MM.1S (cell line): ENCODE data around the gene IGFBP1.

Experiments
- DNase-seq: peaks from one replicate; pipeline ENCODE4 v3.0.0-alpha.2; 2015
- H2AFZ ChIP-seq: fragments of 300-600 bp; sonication (generic); 2 replicates; pipeline ENCODE4 v1.6.0; 2016; ENCODE audit warnings: antibody characterized with exemption, low read length
- H3F3A ChIP-seq: fragments of 300-600 bp; sonication (generic); 2 replicates; pipeline ENCODE4 v1.6.1; 2016; ENCODE audit warnings: mild to moderate bottlenecking, antibody characterized with exemption, low read length, moderate library complexity, mixed read lengths; ENCODE audit not compliant: insufficient read depth
- H3K27ac ChIP-seq: fragments of 300-600 bp; sonication (generic); 2 replicates; pipeline ENCODE4 v1.5.1; 2016; ENCODE audit warnings: mild to moderate bottlenecking, low read length
- H3K27me3 ChIP-seq: fragments of 300-600 bp; sonication (generic); replicated peaks from 2 replicates; pipeline ENCODE4 v1.6.0; 2016; ENCODE audit warnings: low read length; ENCODE audit not compliant: insufficient read depth
- H3K36me3 ChIP-seq: fragments of 300-600 bp; sonication (generic); replicated peaks from 2 replicates; pipeline ENCODE4 v1.6.1; 2016; ENCODE audit warnings: mild to moderate bottlenecking, low read length, mixed read lengths; ENCODE audit not compliant: insufficient read depth
- H3K4me1 ChIP-seq: fragments of 300-600 bp; sonication (generic); 2 replicates; pipeline ENCODE4 v1.6.1; 2016; ENCODE audit warnings: low read length, mixed read lengths
- H3K4me2 ChIP-seq: fragments of 300-600 bp; sonication (generic); 2 replicates; pipeline ENCODE4 v1.6.0; 2016; ENCODE audit warnings: low read depth, low read length
- H3K4me3 ChIP-seq: fragments of 300-600 bp; sonication (generic); 2 replicates; pipeline ENCODE4 v1.5.1; 2016; ENCODE audit warnings: low read length, mixed read lengths
- H3K79me2 ChIP-seq: fragments of 300-600 bp; sonication (generic); 2 replicates; pipeline ENCODE4 v1.6.1; 2016; ENCODE audit warnings: mixed run types, low read length, mixed read lengths
- H3K9ac ChIP-seq: fragments of 300-600 bp; sonication (generic); 2 replicates; pipeline ENCODE4 v1.6.1; 2016; ENCODE audit warnings: low read length, mixed read lengths
- H3K9me2 ChIP-seq: fragments of 300-600 bp; sonication (generic); replicated peaks from 2 replicates; pipeline ENCODE4 v1.6.1; 2016; ENCODE audit warnings: mild to moderate bottlenecking, low read length, mixed read lengths; ENCODE audit not compliant: insufficient read depth
- H3K9me3 ChIP-seq: fragments of 300-600 bp; sonication (generic); replicated peaks from 2 replicates; pipeline ENCODE4 v1.6.1; 2016; ENCODE audit warnings: mild to moderate bottlenecking, low read length, mixed read lengths; ENCODE audit not compliant: insufficient read depth
- H4K20me1 ChIP-seq: fragments of 300-600 bp; sonication (generic); 2 replicates; pipeline ENCODE4 v1.6.1; 2016; ENCODE audit warnings: mild to moderate bottlenecking, low read length, moderate library complexity, mixed read lengths; ENCODE audit not compliant: insufficient read depth
- CTCF ChIP-seq: fragments of 300-600 bp; sonication (generic); IDR thresholded peaks from 2 replicates; pipeline ENCODE4 v1.5.1; 2016; ENCODE audit warnings: antibody characterized with exemption, low read length, mixed read lengths
- EZH2 ChIP-seq: fragments of 300-600 bp; sonication (generic); optimal IDR thresholded peaks from 2 replicates; pipeline ENCODE3; 2017; ENCODE audit warnings: low read depth, mild to moderate bottlenecking, antibody characterized with exemption, low read length, mixed read lengths
- EZH2phosphoT487 ChIP-seq: fragments of 300-600 bp; sonication (generic); IDR thresholded peaks from 2 replicates; pipeline ENCODE4 v1.6.1; 2018; ENCODE audit warnings: antibody characterized with exemption, low read length

Gene IGFBP1

GRCh38 chr7:45898222-45898621, 9.9 kb downstream of the IGFBP1 start:
- DNase-seq: no peak
- Histone ChIP-seq H4K20me1 (no peaks in the 10 kb centered on the region), H2AFZ (no peak overlapping the region), H3K79me2 (no peaks in the 10 kb centered on the region), H3K27me3 (no peaks in the 10 kb centered on the region), H3K9me3 (no peaks in the 10 kb centered on the region), H3K4me3 (no peak overlapping the region), H3K9me2 (no peaks in the 10 kb centered on the region), H3K4me1 (no peaks in the 10 kb centered on the region), H3F3A (no peaks in the 10 kb centered on the region), H3K27ac (no peak overlapping the region), H3K9ac (no peak overlapping the region), H3K4me2 (no peak overlapping the region), H3K36me3 (no peaks in the 10 kb centered on the region)
- no peak for TF ChIP-seq CTCF
- TF ChIP-seq EZH2: no peak
- no peak for TF ChIP-seq EZH2phosphoT487

- H3F3A ChIP-seq: no peaks in the 10 kb centered on the region
- H3K36me3 ChIP-seq: no peaks in the 10 kb centered on the region
- H3K9me2 ChIP-seq: no peaks in the 10 kb centered on the region
- no peak for TF ChIP-seq EZH2
- TF ChIP-seq EZH2phosphoT487: no peak
- TF ChIP-seq CTCF: no peak
- no peak overlapping the region for H3K9ac ChIP-seq
- no peak overlapping the region for H2AFZ ChIP-seq
- no peak overlapping the region for H3K4me2 ChIP-seq
- no peaks in the 10 kb centered on the region for H3K79me2 ChIP-seq
- no peak for DNase-seq
- no peaks in the 10 kb centered on the region for H3K9me3 ChIP-seq
- no peaks in the 10 kb centered on the region for H3K27me3 ChIP-seq
- H3K4me3 ChIP-seq: no peak overlapping the region
- H3K27ac ChIP-seq: no peak overlapping the region
- H4K20me1 ChIP-seq: no peaks in the 10 kb centered on the region
- no peaks in the 10 kb centered on the region for H3K4me1 ChIP-seq
These were observed 13.3 kb downstream of the IGFBP1 start for GRCh38 chr7:45901566-45901965.

GRCh38 chr7:45902820-45903219, 14.5 kb downstream of the IGFBP1 start:
- Histone ChIP-seq H3K4me3 (no peak overlapping the region), H3K4me1 (no peaks in the 10 kb centered on the region)
- no peak for DNase-seq

More at GRCh38 chr7:45902820-45903219, 14.5 kb downstream of the IGFBP1 start:
- Histone ChIP-seq H3K36me3 (no peaks in the 10 kb centered on the region), H3F3A (no peaks in the 10 kb centered on the region), H4K20me1 (no peaks in the 10 kb centered on the region), H3K9me2 (no peaks in the 10 kb centered on the region), H3K9ac (no peak overlapping the region), H3K79me2 (no peaks in the 10 kb centered on the region), H3K27ac (no peak overlapping the region), H2AFZ (no peak overlapping the region), H3K9me3 (no peaks in the 10 kb centered on the region), H3K27me3 (no peaks in the 10 kb centered on the region), H3K4me2 (no peak overlapping the region)
- TF ChIP-seq EZH2 (no peak), EZH2phosphoT487 (no peak), CTCF (no peak)
